Trophoblast cell (in vitro differentiated cells and primary cell): Measurements from ENCODE around the gene NSD1.
A peak's percentile ranks its signal among the peaks of the same experiment; 100 is the strongest.
"Not testable (repeated sequence)": the region's sequence is repeated elsewhere in the genome, so short reads cannot be mapped to it uniquely, and the experiment has no call there.

ENCODE experiments used
- DNase-seq, 2 donors: peaks; one replicate each; pipeline ENCODE4 v3.0.0-alpha.2; 2016
- H2AFZ ChIP-seq: 2 replicates; pipeline ENCODE4 v1.6.1; 2013; ENCODE audit warnings: low read length, moderate library complexity, mild to moderate bottlenecking; ENCODE audit not compliant: insufficient read depth, poor library complexity
- H2AK5ac ChIP-seq: 2 replicates; pipeline ENCODE4 v1.6.1; 2013; ENCODE audit warnings: mild to moderate bottlenecking, low read length
- H2BK120ac ChIP-seq: 2 replicates; pipeline ENCODE4 v1.6.1; 2013; ENCODE audit warnings: low read length, mild to moderate bottlenecking, moderate library complexity; ENCODE audit not compliant: insufficient read depth, poor library complexity
- H2BK12ac ChIP-seq: 2 replicates; pipeline ENCODE4 v1.6.1; 2013; ENCODE audit warnings: mild to moderate bottlenecking, low read length, moderate library complexity
- H2BK5ac ChIP-seq: 2 replicates; pipeline ENCODE4 v1.6.1; 2013; ENCODE audit warnings: low read length, low read depth, moderate library complexity, mild to moderate bottlenecking; ENCODE audit not compliant: poor library complexity
- H3K14ac ChIP-seq: 2 replicates; pipeline ENCODE4 v1.6.1; 2013; ENCODE audit warnings: mild to moderate bottlenecking, low read length
- H3K18ac ChIP-seq: 2 replicates; pipeline ENCODE4 v1.6.1; 2013; ENCODE audit warnings: mild to moderate bottlenecking, low read length
- H3K23ac ChIP-seq: 2 replicates; pipeline ENCODE4 v1.6.1; 2013; ENCODE audit warnings: low read length
- H3K27ac ChIP-seq: 2 replicates; pipeline ENCODE4 v1.5.1; 2013; ENCODE audit warnings: low read depth, mild to moderate bottlenecking, inconsistent platforms, low read length, moderate library complexity
- H3K27me3 ChIP-seq: 2 replicates; pipeline ENCODE4 v1.6.1; 2013; ENCODE audit warnings: inconsistent platforms, mild to moderate bottlenecking, low read length, moderate library complexity; ENCODE audit not compliant: insufficient read depth
- H3K36me3 ChIP-seq, 2 experiments: 1 replicate in 1 of 2; 2 replicates in 1 of 2; pipeline ENCODE4 v1.6.1; 2013; ENCODE audit warnings: low read length in 2 of 2, mild to moderate bottlenecking in 2 of 2, moderate library complexity in 1 of 2; ENCODE audit not compliant: insufficient read depth in 2 of 2, control insufficient read depth in 1 of 2
- H3K4ac ChIP-seq: 2 replicates; pipeline ENCODE4 v1.6.1; 2013; ENCODE audit warnings: low read depth, mild to moderate bottlenecking, low read length, moderate library complexity
- H3K4me1 ChIP-seq, 2 experiments: 1 replicate in 1 of 2; 2 replicates in 1 of 2; pipeline ENCODE4 v1.6.1; 2013; ENCODE audit warnings: low read length in 2 of 2, mild to moderate bottlenecking in 2 of 2, moderate library complexity in 1 of 2; ENCODE audit not compliant: insufficient read depth in 2 of 2, control insufficient read depth in 1 of 2
- H3K4me2 ChIP-seq: 2 replicates; pipeline ENCODE4 v1.6.1; 2013; ENCODE audit warnings: inconsistent platforms, mild to moderate bottlenecking, low read length, moderate library complexity
- H3K4me3 ChIP-seq: 2 replicates; pipeline ENCODE4 v1.5.1; 2013; ENCODE audit warnings: mild to moderate bottlenecking, low read depth, low read length, inconsistent platforms
- H3K79me1 ChIP-seq: one replicate; pipeline ENCODE4 v1.6.1; 2013; ENCODE audit warnings: low read length
- H3K79me2 ChIP-seq: 2 replicates; pipeline ENCODE4 v1.6.1; 2013; ENCODE audit warnings: low read length, mild to moderate bottlenecking; ENCODE audit not compliant: control insufficient read depth, insufficient read depth, poor library complexity
- H3K9ac ChIP-seq: 2 replicates; pipeline ENCODE4 v1.6.1; 2013; ENCODE audit warnings: mild to moderate bottlenecking, low read length
- H3K9me3 ChIP-seq: 2 replicates; pipeline ENCODE4 v1.6.1; 2013; ENCODE audit warnings: low read depth, mild to moderate bottlenecking, control low read depth, inconsistent platforms, low read length; ENCODE audit not compliant: insufficient read depth
- H4K12ac ChIP-seq: 2 replicates; pipeline ENCODE4 v1.6.1; 2013; ENCODE audit warnings: low read depth, mild to moderate bottlenecking, low read length, moderate library complexity
- H4K8ac ChIP-seq: 2 replicates; pipeline ENCODE4 v1.6.1; 2013; ENCODE audit warnings: low read depth, mild to moderate bottlenecking, low read length, moderate library complexity
- H4K91ac ChIP-seq: one replicate; pipeline ENCODE4 v1.6.1; 2013; ENCODE audit warnings: low read depth, mild to moderate bottlenecking, low read length, moderate library complexity
- WGBS: extraction: QIAGEN DNeasy Blood & Tissue Kit; methylation state at CpG from one replicate; pipeline ENCODE4 v1.1.7; 2013; ENCODE audit warnings: missing lambda C conversion rate; ENCODE audit not compliant: insufficient read length, insufficient coverage; ENCODE audit errors: extremely low coverage; 5-methylcytosine and 5-hydroxymethylcytosine counted together

The NSD1 gene

GRCh38 chr5:177171961-177172360, 38.4 kb downstream of the NSD1 start:
- H2BK120ac ChIP-seq = no peak overlapping the region
- peaks cover 10 to 14% of the 10 kb centered on the region in 2 experiments for H3K36me3 ChIP-seq
- no peak overlapping the region for H3K14ac ChIP-seq
- H3K4ac ChIP-seq = no peak overlapping the region
- no peak overlapping the region for H4K12ac ChIP-seq
- H4K8ac ChIP-seq = no peak overlapping the region
- H3K27me3 ChIP-seq = no peaks in the 10 kb centered on the region
- no peak overlapping the region for H2AK5ac ChIP-seq
- H2BK12ac ChIP-seq = no peak overlapping the region
- H3K79me1 ChIP-seq = no peaks in the 10 kb centered on the region
- no peak overlapping the region for H2AFZ ChIP-seq
- no peak overlapping the region for H4K91ac ChIP-seq
- no peaks in the 10 kb centered on the region for H3K4me1 ChIP-seq
- H3K9me3 ChIP-seq = no peaks in the 10 kb centered on the region
- H3K18ac ChIP-seq = no peak overlapping the region
- H2BK5ac ChIP-seq = no peak overlapping the region
- H3K23ac ChIP-seq = no peak overlapping the region
- WGBS = no CpG with 5 or more reads among the region's 2 CpGs
- DNase-seq = no peak
- H3K27ac ChIP-seq = no peak overlapping the region
- no peak overlapping the region for H3K4me3 ChIP-seq
- no peak overlapping the region for H3K9ac ChIP-seq
- H3K4me2 ChIP-seq = no peak overlapping the region
- H3K79me2 ChIP-seq = peaks cover 3% of the 10 kb centered on the region

GRCh38 chr5:177175336-177175735, 41.8 kb downstream of the NSD1 start:
- Histone ChIP-seq H3K4me3 (no peak overlapping the region), H3K9me3 (no peaks in the 10 kb centered on the region), H3K79me1 (no peaks in the 10 kb centered on the region), H2AK5ac (no peak overlapping the region), H4K8ac (no peak overlapping the region), H2BK120ac (no peak overlapping the region), H2BK12ac (no peak overlapping the region), H4K12ac (no peak overlapping the region), H3K36me3 (peaks cover 0 to 20% of the 10 kb centered on the region in 2 experiments), H3K14ac (no peak overlapping the region), H2AFZ (no peak overlapping the region), H3K9ac (no peak overlapping the region), H2BK5ac (no peak overlapping the region), H3K27me3 (no peaks in the 10 kb centered on the region), H4K91ac (no peak overlapping the region), H3K23ac (no peak overlapping the region), H3K27ac (no peak overlapping the region), H3K4ac (no peak overlapping the region), H3K4me1 (no peaks in the 10 kb centered on the region), H3K18ac (no peak overlapping the region), H3K79me2 (peaks cover 2% of the 10 kb centered on the region), H3K4me2 (no peak overlapping the region)
- WGBS = no CpG with 5 or more reads among the region's 4 CpGs
- DNase-seq = no peak

- no peaks in the 10 kb centered on the region for H3K79me1 ChIP-seq
- no peak overlapping the region for H3K14ac ChIP-seq
- H2BK12ac ChIP-seq = no peak overlapping the region
- H3K9me3 ChIP-seq = no peaks in the 10 kb centered on the region
- no CpG with 5 or more reads among the region's 8 CpGs for WGBS
- H3K4me1 ChIP-seq = no peaks in the 10 kb centered on the region
- no peak overlapping the region for H3K18ac ChIP-seq
- no peak overlapping the region for H3K23ac ChIP-seq
- no peaks in the 10 kb centered on the region for H3K27me3 ChIP-seq
- no peak overlapping the region for H3K9ac ChIP-seq
- H3K4ac ChIP-seq = no peak overlapping the region
- peaks cover 2% of the 10 kb centered on the region for H3K79me2 ChIP-seq
- H4K91ac ChIP-seq = no peak overlapping the region
- H2AFZ ChIP-seq = no peak overlapping the region
- no peak overlapping the region for H4K12ac ChIP-seq
- no peak for DNase-seq
- no peak overlapping the region for H3K4me3 ChIP-seq
- H3K4me2 ChIP-seq = no peak overlapping the region
- no peak overlapping the region for H2BK5ac ChIP-seq
- H2BK120ac ChIP-seq = no peak overlapping the region
- H3K27ac ChIP-seq = no peak overlapping the region
- no peak overlapping the region for H2AK5ac ChIP-seq
- H3K36me3 ChIP-seq = peaks cover 0 to 18% of the 10 kb centered on the region in 2 experiments
- H4K8ac ChIP-seq = no peak overlapping the region
Measured at GRCh38 chr5:177176175-177176711, 42.7 kb downstream of the NSD1 start.

DNA sequence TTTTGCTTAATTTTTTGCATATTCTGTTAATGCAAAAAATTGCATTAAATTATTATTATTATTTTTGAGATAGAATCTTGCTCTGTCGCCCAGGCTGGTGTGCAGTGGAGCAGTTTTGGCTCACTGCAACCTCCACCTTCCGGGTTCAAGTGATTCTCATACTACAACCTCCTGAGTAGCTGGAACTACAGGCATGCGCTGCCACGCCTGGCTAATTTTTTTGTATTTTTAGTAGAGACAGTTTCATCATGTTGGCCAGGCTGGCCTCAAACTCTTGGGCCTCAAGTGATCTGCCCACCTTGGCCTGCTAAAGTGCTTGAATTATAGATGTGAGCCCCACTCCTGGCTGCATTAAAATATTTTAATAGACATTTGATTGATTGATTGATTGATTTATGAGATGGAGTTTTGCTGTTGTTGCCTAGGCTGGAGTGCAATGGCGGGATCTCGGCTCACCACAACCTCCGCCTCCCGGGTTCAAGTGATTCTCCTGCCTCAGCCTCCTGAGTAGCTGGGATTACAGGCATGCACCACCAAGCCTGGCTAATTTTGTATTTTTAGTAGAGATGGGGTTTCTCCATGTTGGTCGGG, 44.4 kb downstream of the NSD1 start:
- not testable (repeated sequence) for H3K18ac ChIP-seq, DNase-seq, H4K8ac ChIP-seq, H2BK120ac ChIP-seq, H2AK5ac ChIP-seq, H4K12ac ChIP-seq, H2BK12ac ChIP-seq, H3K79me1 ChIP-seq, H3K27me3 ChIP-seq, H3K4me3 ChIP-seq, H3K4me2 ChIP-seq, H3K27ac ChIP-seq, H2BK5ac ChIP-seq, H2AFZ ChIP-seq, H3K79me2 ChIP-seq, H4K91ac ChIP-seq, H3K23ac ChIP-seq, H3K14ac ChIP-seq, H3K9me3 ChIP-seq, H3K4me1 ChIP-seq, H3K9ac ChIP-seq
- Histone ChIP-seq H3K4ac (peak overlapping the region; percentile 69), H3K36me3 (peaks cover 0 to 21% of the 10 kb centered on the region in 2 experiments)
- no CpG with 5 or more reads among the region's 9 CpGs for WGBS
